GM21390 (cell line): ENCODE results near the gene SORBS2.

Experiments
- ATAC-seq: cut with Tn5 transposase; IDR thresholded peaks from one replicate; pipeline ENCODE4 v1.9.1; 2021; ENCODE audit not compliant: unreplicated experiment

The SORBS2 gene

DNA sequence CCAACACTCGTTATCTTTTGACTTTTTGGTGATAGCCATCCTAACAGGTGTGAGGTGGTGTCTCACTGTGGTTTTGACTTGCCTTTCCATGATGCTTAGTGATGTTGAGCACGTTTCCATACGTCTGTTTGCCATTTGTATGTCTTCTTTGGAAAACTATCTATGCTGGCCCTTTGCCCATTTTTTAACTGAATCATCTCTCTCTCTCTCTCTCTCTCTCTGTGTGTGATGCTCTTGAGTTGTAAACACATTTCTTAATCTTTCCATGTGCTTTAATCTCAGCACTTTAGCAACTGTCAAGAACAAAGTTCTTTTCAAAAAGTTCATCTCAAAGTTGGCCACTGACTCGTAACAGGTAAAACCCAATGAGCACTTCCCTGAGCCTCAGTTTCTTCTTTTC is 10.5 kb downstream of the SORBS2 start:
- ATAC-seq: no peak

DNA sequence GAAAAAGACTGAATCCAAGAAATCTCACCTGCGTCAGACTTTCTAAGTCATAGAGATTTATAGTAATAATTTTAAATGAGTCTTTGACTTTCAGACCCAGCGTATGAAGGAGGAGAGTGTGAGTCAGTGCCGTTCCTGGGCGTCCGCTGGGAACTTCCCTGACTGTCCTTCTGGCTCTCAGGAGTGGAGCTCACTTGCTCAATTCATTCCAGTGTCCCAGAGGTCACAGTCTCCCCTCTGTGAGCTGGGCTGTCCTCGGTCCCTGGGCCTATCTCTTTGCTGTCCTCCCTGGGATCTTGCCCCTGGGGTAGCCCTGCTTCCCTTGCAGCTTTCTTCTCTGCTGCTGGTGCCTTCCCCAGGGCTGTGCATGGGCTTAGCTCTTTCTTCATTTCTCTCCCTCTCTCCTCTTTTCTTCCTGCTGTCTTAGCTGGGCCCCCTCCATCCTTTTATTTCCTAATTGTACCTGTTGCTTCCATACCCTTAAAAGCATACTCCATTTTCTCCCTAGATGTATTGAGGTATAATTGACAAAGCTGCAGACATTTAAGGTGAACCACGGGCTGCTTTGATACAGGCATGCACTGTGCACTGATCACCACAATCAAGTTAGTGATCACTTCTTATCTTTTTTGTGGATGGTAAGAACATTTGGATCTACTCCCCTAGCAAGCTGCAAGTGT is 11.6 kb downstream of the SORBS2 start:
- ATAC-seq: no peak

DNA sequence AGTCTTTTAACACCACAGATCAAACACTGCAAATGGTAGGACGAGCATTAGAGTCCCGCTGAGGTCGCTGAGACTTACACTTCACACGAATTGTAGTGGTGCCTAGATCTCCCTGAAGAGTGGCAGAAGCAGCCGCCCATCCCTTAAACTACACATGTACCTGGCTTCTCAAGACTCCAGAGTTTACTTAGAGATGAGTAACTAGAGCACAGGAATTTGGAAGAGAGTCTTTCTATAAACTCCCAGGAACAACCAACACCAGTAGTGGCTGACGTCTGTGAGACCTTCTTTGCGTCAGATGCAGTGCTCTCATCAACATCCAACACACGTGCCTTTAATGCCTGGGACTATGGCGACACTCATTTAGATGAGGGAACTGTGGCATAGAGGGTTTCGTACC is 12.6 kb downstream of the SORBS2 start:
- ATAC-seq: no peak

DNA sequence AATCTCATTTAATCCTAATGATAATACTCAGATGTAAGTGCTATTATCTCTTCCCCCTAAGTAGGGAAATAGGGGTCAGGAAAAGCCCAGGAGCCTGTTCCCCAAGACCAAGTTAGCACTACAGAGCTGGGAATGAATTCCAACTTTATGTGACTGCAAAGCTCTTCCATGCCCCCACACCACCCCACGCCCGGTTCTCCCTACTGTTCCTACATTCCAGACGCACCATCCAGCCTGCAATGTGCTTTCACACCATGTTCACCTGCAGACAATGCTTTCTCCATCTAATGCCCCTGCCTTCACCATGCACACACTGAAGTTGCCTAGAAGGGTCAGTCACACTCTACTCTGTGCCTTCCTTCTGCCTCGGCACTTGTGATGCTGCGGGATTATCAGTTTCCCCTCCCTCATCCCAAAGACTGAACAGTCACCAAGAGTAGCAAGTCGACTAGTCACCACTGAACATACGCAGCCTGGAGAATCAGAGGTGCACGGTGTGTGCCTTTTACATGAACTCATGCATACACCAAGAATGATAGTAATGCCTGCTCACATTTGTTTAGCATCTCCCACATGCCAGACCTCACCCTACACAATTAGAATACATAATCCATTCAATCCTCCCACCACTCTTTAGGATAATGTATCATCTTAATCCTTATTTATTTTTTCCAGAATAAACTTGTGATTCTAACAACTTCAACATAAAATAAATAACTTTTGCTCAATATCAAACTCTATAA is 14.2 kb downstream of the SORBS2 start:
- no peak for ATAC-seq

DNA sequence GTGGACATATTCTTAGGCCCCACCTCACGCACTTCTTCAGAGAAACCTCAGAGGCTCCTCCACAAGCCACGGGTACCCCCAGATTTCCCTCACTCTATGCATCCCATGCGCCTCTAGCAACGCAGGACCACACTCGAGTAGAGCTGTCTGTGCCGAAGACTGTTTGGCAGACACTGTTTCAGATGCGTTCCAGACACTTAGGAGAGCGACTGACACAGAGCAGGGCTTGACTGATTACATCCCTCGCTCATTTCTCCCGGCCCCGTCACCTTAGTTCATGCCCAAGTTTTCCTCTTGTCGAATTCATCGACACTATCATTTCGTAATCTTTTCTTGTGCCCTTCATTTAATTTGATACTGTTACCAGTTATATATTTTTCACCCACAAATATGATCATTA is 15.0 kb downstream of the SORBS2 start:
- no peak for ATAC-seq

DNA sequence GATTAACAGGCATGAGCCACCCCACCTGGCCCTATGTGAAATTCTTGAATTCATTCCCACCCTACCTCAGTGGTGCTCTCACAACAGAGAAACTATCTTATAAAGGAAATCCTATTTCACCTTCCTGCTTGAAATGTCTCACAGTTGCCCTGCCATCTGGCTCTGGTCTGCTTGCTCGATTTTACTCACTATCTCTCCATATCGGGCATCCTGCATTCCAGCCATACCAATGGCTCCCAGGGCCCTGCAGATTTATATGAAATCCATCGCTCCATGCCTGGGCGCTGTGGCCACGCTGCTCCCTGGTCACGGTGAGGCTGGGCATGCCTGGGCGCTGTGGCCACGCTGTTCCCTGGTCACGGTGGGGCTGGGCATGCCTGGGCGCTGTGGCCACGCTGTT is 15.8 kb downstream of the SORBS2 start:
- ATAC-seq: no peak

DNA sequence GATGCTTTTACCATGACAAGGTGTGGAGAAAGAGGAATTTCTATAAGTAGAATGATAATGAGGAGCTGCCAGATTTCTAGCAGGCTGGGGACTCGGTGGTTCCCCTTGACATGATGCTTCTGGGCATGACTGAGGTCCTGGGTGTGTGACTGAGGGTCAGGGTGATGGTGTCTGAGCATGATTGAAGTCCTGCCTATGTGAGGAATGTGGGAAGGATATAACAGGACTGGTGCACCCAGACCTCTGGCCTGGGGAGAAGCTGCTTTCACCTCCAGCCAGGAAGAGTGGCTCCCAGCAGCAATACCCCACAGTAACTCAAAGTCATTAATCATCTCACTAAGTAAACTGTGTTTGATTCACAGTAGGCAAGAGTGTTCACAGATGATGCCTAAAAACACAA is 17.4 kb downstream of the SORBS2 start:
- ATAC-seq: no peak

DNA sequence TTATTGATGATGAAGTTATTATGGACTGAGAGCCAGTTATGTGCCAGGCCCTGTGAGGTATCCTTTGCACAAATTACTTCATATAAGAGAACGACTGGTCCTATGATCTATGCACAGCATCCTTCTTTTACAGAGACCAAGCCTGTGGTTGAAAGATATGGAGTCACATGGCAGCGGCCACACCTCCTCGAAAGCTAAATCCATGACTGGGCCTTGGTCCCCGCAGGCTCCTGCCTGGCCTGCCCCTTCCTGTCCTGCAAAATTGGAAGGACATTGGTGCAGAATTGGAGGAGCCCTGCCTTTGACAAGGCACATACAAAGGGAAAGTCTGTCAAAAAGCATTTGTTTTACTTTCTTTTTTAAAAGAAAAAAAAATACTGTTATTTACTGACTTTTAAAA is 18.3 kb downstream of the SORBS2 start:
- no peak for ATAC-seq

DNA sequence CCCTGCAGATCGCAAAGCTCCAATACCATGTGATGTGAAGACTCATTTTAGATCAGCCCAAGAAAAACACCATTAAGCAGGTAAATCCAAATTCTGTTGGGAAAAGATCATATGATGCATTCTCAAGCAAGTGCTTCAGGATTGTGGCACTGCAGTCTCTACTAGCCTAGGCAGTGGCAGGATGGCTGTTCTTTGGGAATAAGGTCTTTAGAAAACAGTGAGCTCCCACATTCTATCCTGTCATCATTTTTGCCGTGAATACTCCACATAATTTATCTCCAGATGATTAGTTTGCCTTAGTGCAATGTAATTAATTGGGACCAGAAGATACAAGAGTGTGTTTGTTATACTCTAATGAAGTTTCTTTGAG is 18.9 kb downstream of the SORBS2 start:
- ATAC-seq: no peak

DNA sequence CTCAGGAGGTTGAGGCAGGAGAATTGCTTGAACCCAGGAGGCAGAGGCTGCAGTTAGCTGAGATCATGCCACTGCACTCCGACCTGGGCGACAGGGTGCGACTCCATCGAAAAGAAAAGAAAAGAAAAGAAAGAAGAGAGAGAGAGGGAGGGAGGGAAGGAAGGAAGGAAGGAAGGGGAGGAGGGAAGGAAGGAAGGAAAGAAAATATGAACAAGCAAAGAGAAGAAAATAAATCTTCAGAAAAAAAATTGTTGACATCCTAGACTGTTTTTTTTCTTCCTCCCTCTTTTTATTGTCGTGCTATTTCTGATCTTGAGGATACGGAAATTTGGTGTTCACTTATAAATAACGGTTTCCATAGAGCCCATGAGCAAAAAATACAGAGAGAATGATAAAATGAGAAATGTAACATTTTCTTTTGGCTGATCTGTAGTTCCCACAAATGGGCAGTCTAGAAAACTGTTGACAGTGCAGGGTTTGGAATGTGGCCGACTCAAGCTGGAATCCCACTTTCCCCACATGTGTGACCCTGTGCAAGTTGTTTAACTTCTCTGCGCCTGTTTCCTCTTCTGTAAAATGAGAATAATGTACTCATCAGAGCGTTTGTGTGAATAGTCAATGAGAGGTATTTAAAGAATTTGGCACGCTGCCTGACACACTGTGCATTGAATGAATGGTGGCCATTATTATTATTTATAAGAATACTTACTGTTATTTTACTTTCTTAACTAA is 19.4 kb downstream of the SORBS2 start:
- ATAC-seq: no peak

DNA sequence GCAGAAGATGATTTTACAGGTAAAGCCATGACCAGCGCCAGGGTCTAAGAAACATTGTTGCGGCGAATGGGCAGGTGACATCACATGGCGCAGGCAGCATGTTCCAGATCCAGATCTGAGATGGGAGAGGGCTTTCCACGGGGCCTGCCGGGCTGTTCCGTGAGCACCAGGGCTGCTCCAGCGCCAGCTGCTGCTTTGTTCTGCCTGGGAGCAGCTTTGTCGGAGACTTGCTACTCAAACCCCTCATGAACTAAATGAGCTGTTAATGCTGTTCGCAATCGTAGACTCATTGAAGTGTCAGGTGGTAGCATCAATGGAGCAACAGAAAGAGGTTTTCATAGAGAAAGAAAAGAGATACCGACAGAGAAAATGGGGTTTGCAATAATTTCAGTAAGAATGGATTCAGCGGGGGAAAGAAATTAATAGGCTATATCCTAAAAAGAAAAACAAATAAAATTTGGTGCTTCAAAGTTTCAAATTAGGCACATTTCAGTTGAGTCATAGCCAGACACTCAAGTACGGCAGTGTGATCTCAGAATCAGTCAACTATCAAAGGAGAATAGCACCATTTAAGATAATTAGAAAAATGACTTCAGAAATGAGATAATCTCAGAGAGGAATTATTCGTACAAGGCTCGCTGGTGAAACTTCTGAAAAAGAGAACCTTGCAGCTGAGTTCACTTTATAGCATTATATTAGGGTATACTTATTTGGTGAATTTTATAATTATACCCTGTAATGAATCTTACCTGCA is 23.9 kb downstream of the SORBS2 start:
- no peak for ATAC-seq

DNA sequence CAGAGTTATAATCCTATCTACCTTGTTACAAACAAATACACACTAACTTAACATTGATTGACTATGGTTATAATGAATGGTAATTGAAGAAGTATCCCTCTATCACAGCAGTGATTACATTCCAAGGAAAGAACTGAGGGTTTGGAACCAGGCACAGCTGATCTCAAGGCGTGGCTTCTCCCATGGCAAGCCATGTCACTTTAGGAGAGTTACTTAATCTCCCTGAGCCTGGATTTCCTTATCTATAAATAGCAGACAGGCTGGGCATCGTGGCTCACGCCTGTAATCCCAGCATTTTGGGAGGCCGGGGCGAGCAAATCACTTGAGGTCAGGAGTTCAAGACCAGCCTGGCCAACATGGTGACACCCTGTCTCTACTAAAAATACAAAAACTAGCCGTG is 25.6 kb downstream of the SORBS2 start:
- no peak for ATAC-seq

DNA sequence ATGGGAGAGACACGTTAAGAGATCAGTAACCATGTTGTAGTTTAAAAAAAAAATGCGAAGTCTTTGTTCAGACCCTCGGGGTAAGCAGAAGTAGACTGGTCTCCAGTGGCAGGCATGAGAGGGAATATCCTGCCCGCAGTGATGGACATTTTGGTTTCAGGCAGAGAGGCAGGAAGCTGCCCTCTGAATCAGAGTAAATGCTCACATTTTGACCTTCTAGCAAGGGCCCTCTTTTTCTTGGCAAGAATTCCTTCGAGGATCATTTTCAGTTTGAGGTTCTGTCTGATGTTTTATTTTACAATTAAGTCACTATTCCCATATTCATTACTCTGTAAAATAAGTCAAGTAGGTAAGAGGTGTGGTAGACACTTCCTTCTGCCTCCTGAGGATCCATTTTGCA is 28.4 kb downstream of the SORBS2 start:
- ATAC-seq: no peak

DNA sequence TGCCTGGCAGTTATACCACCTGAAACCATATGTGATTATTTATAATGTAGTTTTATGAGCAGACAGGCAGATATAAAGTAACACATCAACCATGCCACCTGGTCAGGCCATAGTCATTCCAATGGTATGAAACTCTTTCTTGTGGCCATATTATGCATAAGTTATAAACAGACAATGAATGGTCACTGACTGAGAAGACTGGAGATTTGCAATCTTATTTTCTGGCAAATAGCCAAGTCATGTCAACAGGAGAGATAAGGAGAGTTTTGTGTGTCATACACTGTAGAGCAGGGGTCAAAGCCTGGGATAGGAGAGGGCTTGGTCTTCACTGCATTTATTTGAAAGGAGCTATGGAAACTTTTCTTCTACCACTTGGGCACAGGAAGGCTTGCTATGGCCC is 29.5 kb downstream of the SORBS2 start:
- ATAC-seq: no peak

DNA sequence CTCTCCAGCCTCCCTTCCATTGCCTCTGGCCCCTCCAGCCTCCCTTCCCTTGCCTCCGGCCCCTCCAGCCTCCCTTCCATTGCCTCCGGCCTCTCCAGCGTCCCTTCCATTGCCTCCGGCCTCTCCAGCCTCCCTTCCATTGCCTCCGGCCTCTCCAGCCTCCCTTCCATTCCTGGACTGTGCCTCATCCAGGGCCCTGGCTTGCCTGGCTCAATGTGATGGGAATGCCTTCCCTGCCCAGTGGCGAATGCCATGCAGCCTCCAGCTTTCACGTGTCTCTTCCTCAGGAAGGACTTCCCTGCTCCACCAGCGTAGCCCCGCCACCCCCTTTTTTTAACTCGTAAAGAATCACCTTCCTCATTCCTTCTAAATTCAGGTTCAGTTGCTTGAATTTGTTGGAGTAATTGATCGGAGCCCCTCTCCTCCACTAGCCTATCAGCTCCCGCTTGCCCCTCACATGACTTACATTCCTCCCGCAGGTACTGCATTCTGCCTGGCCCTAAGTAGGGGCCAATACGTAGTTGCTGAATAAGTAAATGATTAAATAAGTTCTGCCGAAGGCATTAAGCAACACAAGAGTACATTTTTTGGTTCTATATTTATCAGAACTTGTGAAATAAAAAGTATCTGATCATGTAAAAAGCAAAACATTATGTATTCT is 30.3 kb downstream of the SORBS2 start:
- no peak for ATAC-seq

DNA sequence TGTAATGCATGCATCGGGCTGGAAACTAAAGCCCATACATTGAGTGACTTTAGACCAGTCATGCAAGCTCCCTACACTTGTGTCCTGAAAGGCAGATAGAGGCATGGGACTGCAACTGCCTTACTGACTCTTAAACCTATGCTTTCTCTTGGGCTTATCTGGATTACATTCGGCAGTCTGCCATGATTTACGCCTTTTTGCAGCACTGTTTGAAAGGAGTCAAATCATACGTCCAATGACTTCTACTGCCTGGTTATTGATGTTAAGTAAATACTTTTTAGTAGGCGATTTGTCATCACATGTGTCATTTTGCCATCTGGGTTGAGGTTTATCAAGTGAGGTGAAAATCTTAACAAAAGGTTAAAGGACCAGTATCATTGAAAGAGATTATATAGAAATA is 31.5 kb downstream of the SORBS2 start:
- ATAC-seq: no peak

DNA sequence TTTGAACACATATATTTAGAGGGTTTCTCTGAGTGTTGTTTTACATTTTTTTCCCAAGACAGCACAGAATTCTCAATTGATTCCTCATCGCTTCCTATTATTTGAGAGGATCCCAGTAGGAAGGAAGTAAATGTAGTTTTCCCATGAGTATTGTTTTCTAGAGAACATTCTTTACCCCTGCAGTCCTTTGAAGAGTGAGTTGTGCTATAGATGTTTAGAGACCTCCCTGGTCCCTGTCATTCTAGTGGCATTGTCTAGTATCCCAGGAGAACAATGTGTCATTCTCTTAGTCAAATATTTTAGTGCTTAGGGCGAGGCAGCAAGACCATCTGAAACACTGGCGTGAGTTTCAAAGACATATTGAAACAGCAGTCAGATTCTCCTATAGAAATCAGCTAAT is 32.5 kb downstream of the SORBS2 start:
- ATAC-seq: no peak

DNA sequence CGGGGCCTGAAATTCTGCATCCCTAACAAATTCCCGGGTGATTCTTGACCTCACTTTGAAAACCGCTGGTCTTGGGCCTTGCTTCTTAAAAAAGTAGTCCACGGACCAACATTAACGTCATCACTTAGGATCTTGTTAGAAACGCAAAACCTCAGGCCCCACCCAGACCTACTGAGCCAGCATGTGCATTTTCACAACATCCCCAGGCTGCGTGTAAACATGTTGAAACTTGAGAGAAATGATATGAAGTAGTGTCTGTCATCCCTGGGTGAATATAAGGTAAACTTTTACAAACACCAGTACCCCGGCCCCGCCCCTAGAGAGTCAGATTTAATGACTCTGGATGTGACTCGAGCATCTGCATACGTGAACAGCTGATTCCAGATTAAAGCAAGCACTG is 33.7 kb downstream of the SORBS2 start:
- ATAC-seq: no peak

DNA sequence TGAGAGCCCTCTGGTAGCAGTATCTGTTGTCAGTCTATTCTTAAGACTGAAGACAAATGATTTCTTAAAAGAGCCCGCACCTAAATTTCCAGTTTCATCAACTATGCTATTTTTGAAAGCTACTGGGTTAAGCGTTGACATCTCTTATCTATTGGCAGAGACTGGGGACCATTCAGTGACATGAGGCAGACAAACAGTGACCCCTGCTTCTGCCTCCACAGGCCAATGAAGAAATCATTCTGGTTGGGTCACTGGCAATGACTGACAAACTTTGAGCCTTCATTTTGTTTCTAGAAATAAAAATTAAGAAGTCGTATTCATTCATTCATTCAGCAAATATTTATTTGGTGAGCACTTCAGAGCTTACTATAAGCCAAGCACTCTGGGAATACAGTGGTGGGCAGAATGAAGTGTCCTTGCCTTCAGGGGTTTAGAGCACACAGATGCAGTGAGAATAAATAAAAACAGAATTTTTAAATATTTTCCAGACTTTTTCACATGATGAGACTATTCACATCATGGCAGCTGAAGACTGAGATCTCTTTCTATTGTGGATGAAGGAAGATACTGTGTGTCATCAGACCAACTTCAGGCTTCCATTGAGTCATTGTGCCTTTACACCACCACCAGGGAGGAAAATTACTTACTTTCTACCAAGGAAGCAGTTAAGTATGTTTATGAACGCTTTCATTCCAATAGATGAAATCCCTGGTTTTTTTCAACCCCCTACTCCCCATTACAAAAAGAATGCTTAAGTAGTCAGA is 36.0 kb downstream of the SORBS2 start:
- no peak for ATAC-seq
